GM12878 (cell line): ENCODE measurements around the gene CCDC70. TPM values are rescaled to one million over a fixed set of nuclear protein-coding genes. Genes with fewer than 3 reads are reported as not detected.

Source experiments
- ATAC-seq: fragments of 200-7000 bp; cut with Tn5 transposase; 3 replicates; pipeline ENCODE4 v1.9.1; 2020; ENCODE audit warnings: mild to moderate bottlenecking, moderate library complexity
- BruUV-seq: library from RNA; stranded (reverse); fragments of 400-500 nt; replicated peaks from 2 replicates; lab custom pipeline; 2021; lab: Mats Ljungman, UMichigan
- CTCF ChIA-PET: fragments of 300-600 bp; sonication (Branson Sonifier 250); formaldehyde crosslinking; extraction: SDS; loops from one replicate; lab custom pipeline; 2021; ENCODE audit warnings: inconsistent platforms; lab: Yijun Ruan, JAX
- POLR2A ChIA-PET: fragments of 350-600 bp; formaldehyde crosslinking; extraction: SDS; loops from one replicate; lab custom pipeline; 2021; ENCODE audit warnings: inconsistent platforms; lab: Charles Lee
- RAD21 ChIA-PET: fragments of 300-600 bp; sonication (Branson Sonifier 250); formaldehyde crosslinking; loops from one replicate; lab custom pipeline; 2023; ENCODE audit warnings: antibody characterized with exemption; ENCODE audit not compliant: unreplicated experiment; lab: Charles Lee
- SMC1A ChIA-PET: fragments of 300-600 bp; sonication (Branson Sonifier 250); formaldehyde crosslinking; loops from one replicate; lab custom pipeline; 2023; ENCODE audit not compliant: unreplicated experiment, uncharacterized antibody; lab: Charles Lee
- DNase-seq: peaks from one replicate; pipeline ENCODE4 v3.0.0-alpha.2; 2011; ENCODE audit warnings: low read depth, low spot score
- FAIRE-seq: peaks from 3 replicates; lab custom pipeline; 2011; peaks lifted over from hg19 to GRCh38; lab: Jason Lieb, UNC
- H2AFZ ChIP-seq: 2 replicates; pipeline ENCODE4 v1.6.0; 2011; ENCODE audit warnings: low read depth, low read length, control low read depth; ENCODE audit not compliant: control insufficient read depth
- H3K27ac ChIP-seq: 2 replicates; pipeline ENCODE4 v1.5.1; 2011; ENCODE audit warnings: control low read depth; ENCODE audit not compliant: control insufficient read depth, insufficient read depth
- H3K27me3 ChIP-seq, 2 experiments: replicated peaks in 1 of 2; 2 replicates each; pipeline versions ENCODE4 v1.6.0 to v1.6.1; 2011; ENCODE audit warnings: low read length in 1 of 2; ENCODE audit not compliant: control insufficient read depth in 2 of 2, insufficient read depth in 2 of 2
- H3K36me3 ChIP-seq, 2 experiments: 2 replicates each; pipeline ENCODE4 v1.5.1; 2011; ENCODE audit warnings: low read length in 1 of 2; ENCODE audit not compliant: control insufficient read depth in 2 of 2, insufficient read depth in 2 of 2
- H3K4me1 ChIP-seq: 2 replicates; pipeline ENCODE4 v1.6.1; 2011; ENCODE audit warnings: mild to moderate bottlenecking, low read length, moderate library complexity, mixed read lengths; ENCODE audit not compliant: control insufficient read depth, insufficient read depth
- H3K4me2 ChIP-seq: 2 replicates; pipeline ENCODE4 v1.6.0; 2011; ENCODE audit warnings: control low read depth; ENCODE audit not compliant: control insufficient read depth, insufficient read depth
- H3K4me3 ChIP-seq: fragments of 200-600 bp; sonication (generic); 2 replicates; pipeline ENCODE4 v1.5.1; 2016
- H3K79me2 ChIP-seq: 2 replicates; pipeline ENCODE4 v1.6.0; 2011; ENCODE audit warnings: low read length; ENCODE audit not compliant: control insufficient read depth, insufficient read depth
- H3K9ac ChIP-seq: 2 replicates; pipeline ENCODE4 v1.8.0; 2011; ENCODE audit warnings: low read length, control low read depth, mixed read lengths; ENCODE audit not compliant: control insufficient read depth, insufficient read depth
- H3K9me3 ChIP-seq: replicated peaks from 3 replicates; pipeline ENCODE4 v1.5.1; 2011; ENCODE audit warnings: mild to moderate bottlenecking, low read length; ENCODE audit not compliant: control insufficient read depth, insufficient read depth
- H4K20me1 ChIP-seq: 2 replicates; pipeline ENCODE4 v1.6.0; 2011; ENCODE audit not compliant: control insufficient read depth, insufficient read depth
- RUNX3 ChIP-seq: IDR thresholded peaks from 2 replicates; pipeline ENCODE4 v1.6.1; 2012; ENCODE audit warnings: low read length, inconsistent platforms
- SP1 ChIP-seq: IDR thresholded peaks from one replicate; pipeline ENCODE4 v1.6.1; 2011; ENCODE audit warnings: low read depth, low read length
- ZNF622 ChIP-seq: fragments of 450-650 bp; IDR thresholded peaks from 2 replicates; pipeline ENCODE4 v1.6.1; 2017; ENCODE audit warnings: mild to moderate bottlenecking, inconsistent platforms
- WGBS: methylation state at CpG from one replicate; pipeline ENCODE4 v1.1.6; 2016; ENCODE audit warnings: low lambda C conversion rate; ENCODE audit not compliant: insufficient replicate concordance, insufficient coverage; ENCODE audit errors: missing lambda C conversion rate; 5-methylcytosine and 5-hydroxymethylcytosine counted together
- in situ Hi-C: fragments of 300-500 bp; cut with MboI; formaldehyde crosslinking; loops from 9 replicates; pipeline ENCODE4 v1.14.3; 2018; ENCODE audit warnings: mixed read lengths
- intact Hi-C: fragments of 100-400 bp; cut with micrococcal nuclease; formaldehyde crosslinking; loops from one replicate; pipeline ENCODE4 v1.14.2; 2022; ENCODE audit not compliant: unreplicated experiment
- polyA plus RNA-seq, 11 experiments: library from polyadenylated mRNA; depleted of rRNA in 4 of 11; unstranded in 6 of 11; stranded (reverse) in 5 of 11; fragments of >200 nt; fragmentation: Nextera tagmentation in 4 of 11; fragmentation: Illumina TruSeq in 1 of 11; extraction: Ambion mirVana in 4 of 11; extraction: Trizol in 1 of 11; gene quantifications; 1 replicate in 1 of 11; 2 replicates in 10 of 11; pipeline versions ENCODE4 v1.2.1 to v1.2.3, GENCODE V29; 2011 to 2016; ENCODE audit warnings: inconsistent platforms in 2 of 11, missing spikeins in 2 of 11, low read depth in 1 of 11
- total RNA-seq, 4 experiments: library from RNA; depleted of rRNA in 3 of 4; stranded (reverse); fragments of >200 nt in 3 of 4; fragmentation: Illumina TruSeq in 1 of 4; extraction: Trizol in 1 of 4; gene quantifications; 2 replicates each; pipeline versions ENCODE4 v1.2.1 to v1.2.3, GENCODE V29; 2013 to 2021
- TF ChIP-seq, protein P1 (sequence below): IDR thresholded peaks from 2 replicates; pipeline ENCODE4 v1.6.1; 2012; ENCODE audit warnings: mild to moderate bottlenecking, low read depth, low read length
- TF ChIP-seq, protein P2 (sequence below): fragments of 450-650 bp; IDR thresholded peaks from 2 replicates; pipeline ENCODE4 v1.6.1; 2017; ENCODE audit warnings: borderline replicate concordance
- TF ChIP-seq, protein P3 (sequence below): IDR thresholded peaks from 2 replicates; pipeline ENCODE4 v1.6.1; 2012; ENCODE audit warnings: low read depth, low read length, improper control_type of control experiment

Gene CCDC70
- total and polyA plus RNA-seq, 10 of the 15 experiments (the other 5 are each of a cell fraction or from before 2014, with no cell fraction given): not detected

- ChIA-PET SMC1A (interaction anchor here (2.0 kb wide), 1 partner anchor 11 kb away, joined by 11 read pairs; no protein-coding TSS in a partner anchor), RAD21 (interaction anchor here (3.4 kb wide), 1 partner anchor 12 kb away, joined by 19 read pairs; no protein-coding TSS in a partner anchor)
Measured at GRCh38 chr13:51826606-51827005, 35.2 kb upstream of the CCDC70 start.

More at GRCh38 chr13:51826606-51827005, 35.2 kb upstream of the CCDC70 start:
- Histone ChIP-seq H3K27ac (no peak overlapping the region), H4K20me1 (no peaks in the 10 kb centered on the region), H2AFZ (no peak overlapping the region), H3K79me2 (no peaks in the 10 kb centered on the region), H3K36me3 (no peaks in the 10 kb centered on the region), H3K9ac (no peak overlapping the region), H3K4me1 (peaks cover 17% of the 10 kb centered on the region), H3K4me2 (no peak overlapping the region), H3K27me3 (no peaks in the 10 kb centered on the region), H3K4me3 (no peak overlapping the region), H3K9me3 (no peaks in the 10 kb centered on the region)
- BruUV-seq: no TSS peak
- 45% methylated on average over 7 of the region's 7 CpGs for WGBS
- FAIRE-seq (no peak), ATAC-seq (no peak), DNase-seq (no peak)
- CTCF ChIA-PET: interaction anchor here (1.2 to 5.9 kb wide), 2 partner anchors 12 to 541 kb away, joined by 3 to 103 read pairs; no protein-coding TSS in a partner anchor
- in situ Hi-C loops: no loop called here
- POLR2A ChIA-PET: interaction anchor here (0.6 kb wide), 1 partner anchor 540 kb away, joined by 3 read pairs; no protein-coding TSS in a partner anchor
- intact Hi-C loops: no loop called here
- no peak for TF ChIP-seq ZNF622
- no peak for TF ChIP-seq RUNX3
- TF ChIP-seq, protein P1, sequence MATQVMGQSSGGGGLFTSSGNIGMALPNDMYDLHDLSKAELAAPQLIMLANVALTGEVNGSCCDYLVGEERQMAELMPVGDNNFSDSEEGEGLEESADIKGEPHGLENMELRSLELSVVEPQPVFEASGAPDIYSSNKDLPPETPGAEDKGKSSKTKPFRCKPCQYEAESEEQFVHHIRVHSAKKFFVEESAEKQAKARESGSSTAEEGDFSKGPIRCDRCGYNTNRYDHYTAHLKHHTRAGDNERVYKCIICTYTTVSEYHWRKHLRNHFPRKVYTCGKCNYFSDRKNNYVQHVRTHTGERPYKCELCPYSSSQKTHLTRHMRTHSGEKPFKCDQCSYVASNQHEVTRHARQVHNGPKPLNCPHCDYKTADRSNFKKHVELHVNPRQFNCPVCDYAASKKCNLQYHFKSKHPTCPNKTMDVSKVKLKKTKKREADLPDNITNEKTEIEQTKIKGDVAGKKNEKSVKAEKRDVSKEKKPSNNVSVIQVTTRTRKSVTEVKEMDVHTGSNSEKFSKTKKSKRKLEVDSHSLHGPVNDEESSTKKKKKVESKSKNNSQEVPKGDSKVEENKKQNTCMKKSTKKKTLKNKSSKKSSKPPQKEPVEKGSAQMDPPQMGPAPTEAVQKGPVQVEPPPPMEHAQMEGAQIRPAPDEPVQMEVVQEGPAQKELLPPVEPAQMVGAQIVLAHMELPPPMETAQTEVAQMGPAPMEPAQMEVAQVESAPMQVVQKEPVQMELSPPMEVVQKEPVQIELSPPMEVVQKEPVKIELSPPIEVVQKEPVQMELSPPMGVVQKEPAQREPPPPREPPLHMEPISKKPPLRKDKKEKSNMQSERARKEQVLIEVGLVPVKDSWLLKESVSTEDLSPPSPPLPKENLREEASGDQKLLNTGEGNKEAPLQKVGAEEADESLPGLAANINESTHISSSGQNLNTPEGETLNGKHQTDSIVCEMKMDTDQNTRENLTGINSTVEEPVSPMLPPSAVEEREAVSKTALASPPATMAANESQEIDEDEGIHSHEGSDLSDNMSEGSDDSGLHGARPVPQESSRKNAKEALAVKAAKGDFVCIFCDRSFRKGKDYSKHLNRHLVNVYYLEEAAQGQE: no peak
- no peak for TF ChIP-seq SP1
- TF ChIP-seq, protein P2, sequence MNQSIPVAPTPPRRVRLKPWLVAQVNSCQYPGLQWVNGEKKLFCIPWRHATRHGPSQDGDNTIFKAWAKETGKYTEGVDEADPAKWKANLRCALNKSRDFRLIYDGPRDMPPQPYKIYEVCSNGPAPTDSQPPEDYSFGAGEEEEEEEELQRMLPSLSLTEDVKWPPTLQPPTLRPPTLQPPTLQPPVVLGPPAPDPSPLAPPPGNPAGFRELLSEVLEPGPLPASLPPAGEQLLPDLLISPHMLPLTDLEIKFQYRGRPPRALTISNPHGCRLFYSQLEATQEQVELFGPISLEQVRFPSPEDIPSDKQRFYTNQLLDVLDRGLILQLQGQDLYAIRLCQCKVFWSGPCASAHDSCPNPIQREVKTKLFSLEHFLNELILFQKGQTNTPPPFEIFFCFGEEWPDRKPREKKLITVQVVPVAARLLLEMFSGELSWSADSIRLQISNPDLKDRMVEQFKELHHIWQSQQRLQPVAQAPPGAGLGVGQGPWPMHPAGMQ: no peak
- TF ChIP-seq, protein P3, sequence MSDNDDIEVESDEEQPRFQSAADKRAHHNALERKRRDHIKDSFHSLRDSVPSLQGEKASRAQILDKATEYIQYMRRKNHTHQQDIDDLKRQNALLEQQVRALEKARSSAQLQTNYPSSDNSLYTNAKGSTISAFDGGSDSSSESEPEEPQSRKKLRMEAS: no peak
